Measurements from ENCODE around the gene VSX2.
"Not testable (repeated sequence)": the region's sequence is repeated elsewhere in the genome, so short reads cannot be mapped to it uniquely, and the experiment has no call there.

VSX2 gene

GRCh38 chr14:74260525-74261233 is 21.4 kb downstream of the VSX2 start:
- no peak for DNase-seq

DNA sequence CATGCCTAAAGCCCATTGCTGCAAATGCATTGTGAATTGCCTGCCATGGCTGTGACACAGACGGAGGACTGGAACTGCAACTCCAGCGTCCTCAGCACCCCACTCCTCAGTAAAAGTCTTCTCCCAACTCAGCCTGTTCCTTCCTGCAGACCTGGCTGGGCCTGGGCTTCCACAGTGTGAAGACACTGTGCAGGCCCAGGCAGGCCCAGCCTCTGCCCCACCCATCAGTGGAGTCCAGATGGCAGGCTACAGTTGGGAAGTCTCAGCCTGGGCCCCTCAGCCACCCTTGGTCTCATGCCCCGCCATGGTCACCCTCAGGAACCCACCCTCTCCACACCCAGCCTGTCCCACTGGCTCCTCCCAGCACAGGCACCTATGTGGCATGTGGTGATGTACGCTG is 22.0 kb downstream of the VSX2 start:
- DNase-seq: no peak

- DNase-seq: no peak
These were observed 22.8 kb downstream of the VSX2 start for GRCh38 chr14:74262076-74262475.

DNA sequence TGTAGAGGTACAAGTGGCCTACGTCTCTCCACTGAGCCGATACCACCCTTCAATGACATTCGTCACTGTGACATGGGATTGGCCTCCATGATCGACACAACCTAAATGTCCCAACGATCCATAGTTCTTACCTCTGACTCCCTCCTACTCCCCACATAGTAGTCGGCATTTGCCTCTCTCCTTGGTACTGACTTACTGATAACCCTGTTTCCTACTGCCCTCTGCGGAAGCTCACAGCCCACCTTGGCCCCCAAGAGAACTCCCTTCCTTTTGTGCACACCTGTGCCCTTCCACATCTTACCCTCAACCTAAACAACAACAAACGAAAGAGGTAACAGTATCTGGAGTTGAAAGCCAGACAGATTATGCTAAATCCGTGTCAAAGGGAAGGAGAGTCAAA is 23.9 kb downstream of the VSX2 start:
- DNase-seq: no peak

DNA sequence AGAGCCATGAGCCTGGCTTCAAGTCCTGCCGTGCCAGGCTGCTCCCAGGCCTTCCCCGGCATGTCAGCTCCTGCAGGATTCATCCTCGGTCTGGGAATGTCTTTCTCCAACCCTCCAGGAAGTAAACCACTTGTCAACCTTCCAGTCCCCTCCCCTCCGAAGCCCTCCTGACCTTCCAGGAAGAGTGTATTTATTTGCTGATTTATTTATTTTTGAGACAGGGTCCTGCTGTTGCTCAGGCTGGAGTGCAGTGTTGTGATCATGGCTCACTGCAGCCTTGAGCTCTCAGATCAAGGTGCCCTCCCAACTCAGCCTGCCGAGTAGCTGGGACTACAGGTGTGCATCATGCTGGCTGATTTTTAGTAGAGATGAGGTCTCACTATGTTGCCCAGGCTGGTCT is 24.7 kb downstream of the VSX2 start:
- DNase-seq: no peak

DNA sequence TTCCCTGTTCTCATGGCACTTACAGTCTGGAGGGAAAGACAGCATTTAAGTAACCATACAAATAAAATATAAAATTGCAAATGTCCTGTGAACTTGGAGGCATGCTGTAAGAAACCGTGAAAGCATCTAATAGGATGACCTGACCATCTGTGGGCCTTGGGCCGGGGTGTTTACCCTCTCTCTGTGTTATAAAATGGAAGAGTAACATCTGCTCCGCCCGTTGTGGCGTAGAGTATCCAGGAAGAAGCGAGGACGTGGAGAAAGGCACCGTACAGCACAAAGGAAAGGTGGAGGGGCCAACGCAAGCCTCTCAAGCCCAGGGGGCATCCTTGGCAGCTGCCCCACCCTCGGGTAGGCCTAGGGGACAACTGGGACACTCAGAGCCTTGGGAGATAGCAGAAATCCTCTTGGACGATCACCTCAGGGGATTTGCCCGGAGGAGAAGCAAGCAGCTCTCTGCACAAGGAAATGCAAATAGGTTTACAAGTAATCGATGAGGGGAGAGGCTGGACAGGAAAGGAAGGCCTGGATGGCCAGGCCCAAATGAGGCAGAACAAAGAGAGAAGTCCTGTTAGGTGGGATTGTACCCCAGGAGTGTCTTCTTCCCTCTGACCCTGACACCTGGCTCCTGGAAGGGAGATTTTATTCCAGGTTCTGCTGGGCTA is 26.2 kb downstream of the VSX2 start:
- no peak for DNase-seq

GRCh38 chr14:74267588-74267987 is 28.3 kb downstream of the VSX2 start:
- DNase-seq: no peak

DNA sequence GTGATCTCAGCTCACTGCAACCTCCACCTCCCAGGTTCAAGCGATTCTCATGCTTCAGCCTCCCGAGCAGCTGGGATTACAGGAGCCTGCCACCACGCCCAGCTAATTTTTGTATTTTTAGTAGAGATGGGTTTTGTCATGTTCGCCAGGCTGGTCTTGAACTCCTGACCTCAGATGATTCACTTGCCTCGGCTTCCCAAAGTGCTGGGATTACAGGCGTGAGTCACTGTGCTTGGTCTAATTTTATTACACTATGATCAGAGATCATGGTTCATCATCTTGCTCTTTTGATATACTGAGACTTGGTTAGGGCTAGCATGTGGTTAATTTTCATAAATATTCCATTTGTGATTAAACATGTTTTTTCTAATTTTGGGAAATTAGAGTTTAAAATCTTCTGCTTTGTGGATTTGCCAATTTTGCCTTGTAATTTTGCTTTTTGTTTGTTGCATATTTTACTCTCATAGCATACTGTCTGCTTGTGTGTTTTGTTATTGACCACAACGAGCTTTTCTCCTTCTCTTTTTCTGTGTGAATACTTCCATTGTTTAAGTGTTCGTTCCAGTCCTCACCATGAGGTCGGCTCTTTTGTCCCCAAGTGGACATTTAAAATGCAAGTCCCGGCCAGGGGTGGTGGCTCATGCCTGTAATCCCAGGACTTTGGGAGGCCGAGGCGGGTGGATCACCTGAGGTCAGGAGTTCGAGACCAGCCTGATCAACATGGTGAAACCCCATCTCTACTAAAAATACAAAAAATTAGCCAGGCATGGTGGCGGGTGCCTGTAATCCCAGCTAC is 31.3 kb downstream of the VSX2 start:
- not testable (repeated sequence) for DNase-seq

DNA sequence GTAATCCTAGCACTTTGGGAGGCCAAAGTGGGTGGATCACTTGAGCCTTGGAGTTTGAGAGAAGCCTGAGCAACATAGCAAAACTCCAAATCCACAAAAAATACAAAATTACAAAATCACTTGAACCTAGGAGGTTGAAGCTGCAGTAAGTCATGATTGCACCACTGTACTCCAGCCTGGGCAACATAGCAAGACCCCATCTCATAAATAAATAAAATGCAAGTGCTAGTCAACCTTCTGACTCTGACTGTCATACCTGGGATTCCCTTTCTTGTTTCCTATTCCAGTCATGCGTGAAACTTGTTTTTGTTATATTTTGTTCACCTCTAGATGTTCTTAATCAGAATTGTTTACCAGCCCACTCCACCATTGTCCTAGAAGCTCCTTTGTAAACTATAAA is 32.1 kb downstream of the VSX2 start:
- no peak for DNase-seq

DNA sequence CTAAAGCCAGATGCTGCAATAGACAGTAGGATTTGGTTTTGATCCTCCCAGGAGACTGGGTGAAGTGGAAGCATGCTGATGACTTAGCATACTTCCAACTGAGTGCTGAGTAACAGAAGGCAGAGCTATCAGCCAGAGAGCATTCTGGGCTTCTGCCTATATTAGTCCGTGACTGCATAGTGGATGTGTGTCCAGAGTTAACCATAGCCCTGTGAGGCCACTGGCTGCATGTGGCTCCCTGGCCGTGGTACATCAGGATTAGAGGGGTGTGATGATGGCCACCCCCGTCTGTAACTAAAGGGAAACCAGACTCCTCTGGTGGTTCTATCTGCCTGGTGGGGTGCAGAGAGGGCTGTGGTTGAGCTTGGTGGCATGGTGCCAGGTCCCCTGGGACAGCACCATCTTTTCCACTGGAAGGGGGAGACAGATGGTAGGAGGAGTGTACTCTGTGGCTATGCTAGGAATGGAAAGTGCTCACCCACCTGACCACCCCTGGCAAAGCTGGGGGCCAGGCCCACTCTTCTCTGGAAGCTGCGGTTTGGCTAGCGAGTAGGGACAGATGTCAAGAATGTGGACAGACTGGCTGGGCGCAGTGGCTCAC is 36.1 kb downstream of the VSX2 start:
- DNase-seq: no peak

DNA sequence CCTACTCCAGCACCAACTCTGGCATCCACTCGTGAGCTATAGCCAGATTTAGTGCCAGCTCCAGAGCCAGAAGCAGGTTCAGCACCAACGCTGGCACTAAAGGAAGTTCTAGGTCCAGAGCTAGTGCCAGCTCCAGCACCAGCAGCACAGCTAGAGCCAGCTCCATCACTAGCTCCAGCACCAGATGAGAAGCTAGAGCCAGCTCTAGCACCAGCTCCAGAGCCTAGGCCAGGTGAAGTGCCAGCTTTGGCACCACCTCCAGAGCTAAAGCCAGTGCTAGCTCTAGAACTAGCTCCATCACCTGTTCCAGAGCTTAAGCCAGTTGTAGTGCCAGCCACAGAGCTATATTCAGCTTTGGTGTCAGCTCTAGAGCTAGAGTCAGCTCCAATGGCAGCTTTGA is 38.8 kb downstream of the VSX2 start:
- DNase-seq: no peak

- DNase-seq: no peak
These were observed 41.8 kb downstream of the VSX2 start for GRCh38 chr14:74281069-74281468.

- no peak for DNase-seq
These were observed 47.5 kb downstream of the VSX2 start for GRCh38 chr14:74286736-74287135.

DNA sequence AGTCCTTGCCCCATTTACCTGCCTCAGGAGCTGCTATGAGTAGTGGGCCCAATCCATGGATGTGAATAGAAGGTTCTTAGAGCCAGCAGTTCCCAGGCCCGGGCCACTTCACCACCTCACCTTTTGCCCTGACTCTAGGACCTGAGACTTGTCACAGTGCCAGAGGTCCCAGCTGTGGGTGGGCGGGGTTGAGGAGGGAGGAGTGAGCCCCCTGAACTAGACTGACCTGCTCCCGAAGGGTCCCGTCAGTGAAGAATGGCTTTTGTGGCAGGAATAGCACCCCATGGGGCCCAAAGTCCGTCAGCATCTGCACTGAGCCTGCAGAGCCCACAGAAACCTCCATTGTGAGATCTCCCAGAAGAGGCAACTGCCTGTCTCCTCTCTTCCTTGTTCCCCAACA is 50.6 kb downstream of the VSX2 start:
- DNase-seq: no peak

DNA sequence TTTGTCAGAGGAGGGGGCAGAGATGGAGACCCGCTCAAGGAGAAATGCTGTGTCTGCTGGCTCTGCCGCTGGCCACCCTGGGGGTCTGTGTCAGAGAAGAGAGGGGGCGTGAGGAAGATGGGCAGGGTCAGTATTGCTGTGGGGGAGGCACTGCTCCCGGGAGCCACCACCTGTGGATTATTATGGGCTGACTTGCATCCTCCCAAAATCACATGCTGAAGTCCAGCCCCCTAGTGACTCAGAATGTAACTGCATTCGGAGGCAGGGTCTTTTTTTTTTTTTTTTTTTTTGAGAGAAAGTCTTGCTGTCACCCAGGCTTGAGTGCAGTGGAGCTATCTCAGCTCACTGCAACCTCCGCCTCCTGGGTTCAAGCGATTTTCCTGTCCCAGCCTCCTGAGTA is 51.2 kb downstream of the VSX2 start:
- DNase-seq: no peak

GRCh38 chr14:74292061-74292460 is 52.8 kb downstream of the VSX2 start:
- no peak for DNase-seq

DNA sequence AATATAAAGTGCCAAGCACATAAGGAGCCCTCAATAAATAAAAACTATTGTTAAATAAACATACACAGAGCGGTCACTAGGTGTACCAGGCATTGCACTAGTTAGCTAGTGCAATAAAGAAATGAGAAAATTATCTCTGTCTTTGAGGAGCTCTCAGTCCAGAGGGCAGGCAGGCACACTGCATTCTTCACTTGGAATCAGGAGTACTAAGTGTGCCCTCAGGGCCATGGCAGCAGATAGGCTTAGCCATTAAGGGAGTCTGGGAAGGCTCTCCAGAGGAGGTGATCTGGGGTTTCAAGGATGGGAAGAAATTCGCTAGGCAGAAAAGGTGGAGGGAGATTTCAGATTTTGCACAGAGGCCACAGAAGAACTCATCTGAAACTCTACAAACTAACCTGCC is 54.4 kb downstream of the VSX2 start:
- no peak for DNase-seq

- DNase-seq: no peak
These were observed 56.8 kb downstream of the VSX2 start for GRCh38 chr14:74296037-74296467.

- DNase-seq: no peak
These were observed 58.7 kb downstream of the VSX2 start for GRCh38 chr14:74297986-74298385.

- no peak for DNase-seq
These were observed 59.9 kb downstream of the VSX2 start for GRCh38 chr14:74299061-74299545.

GRCh38 chr14:74301594-74302151 is 62.4 kb downstream of the VSX2 start:
- DNase-seq: no peak

- DNase-seq: peak; percentile 3 to 8
These were observed 62.9 kb downstream of the VSX2 start for GRCh38 chr14:74302152-74302628.
